Common myeloid progenitor, CD34-positive (primary cell): ENCODE measurements around the gene COQ9.

Experiments used
- CTCF ChIA-PET: fragments of 350-600 bp; sonication (Branson Sonifier 250); formaldehyde crosslinking; loops from one replicate; lab custom pipeline; 2021; ENCODE audit warnings: antibody characterized with exemption; lab: Charles Lee
- POLR2A ChIA-PET: fragments of 350-600 bp; sonication (Branson Sonifier 250); formaldehyde crosslinking; loops from one replicate; lab custom pipeline; 2021; ENCODE audit warnings: antibody characterized with exemption; lab: Charles Lee
- DNase-seq, 3 donors: peaks; one replicate each; pipeline versions ENCODE4 v3.0.0 to v3.0.0-alpha.2; 2013
- H3K27ac ChIP-seq, 2 experiments: 1 replicate in 1 of 2; 2 replicates in 1 of 2; pipeline ENCODE4 v1.7.0; 2013; ENCODE audit warnings: inconsistent platforms in 2 of 2, low read length in 2 of 2, mild to moderate bottlenecking in 2 of 2, low read depth in 1 of 2, moderate library complexity in 1 of 2; ENCODE audit not compliant: severe bottlenecking in 2 of 2, insufficient read depth in 1 of 2, poor library complexity in 1 of 2
- H3K27me3 ChIP-seq, 5 experiments: replicated peaks in 2 of 5; 1 replicate in 3 of 5; 2 replicates in 2 of 5; pipeline versions ENCODE4 v1.6.1 to v1.7.0; 2013; ENCODE audit warnings: low read length in 4 of 5, mild to moderate bottlenecking in 2 of 5, moderate library complexity in 2 of 5, inconsistent platforms in 1 of 5; ENCODE audit not compliant: insufficient read depth in 5 of 5, control insufficient read depth in 4 of 5
- H3K36me3 ChIP-seq, 4 experiments: 1 replicate in 2 of 4; 2 replicates in 2 of 4; pipeline versions ENCODE4 v1.6.1 to v1.7.0; 2013; ENCODE audit warnings: low read length in 3 of 4, control low read depth in 1 of 4, mild to moderate bottlenecking in 1 of 4; ENCODE audit not compliant: control insufficient read depth in 4 of 4, insufficient read depth in 4 of 4
- H3K4me1 ChIP-seq, 4 experiments: 1 replicate in 3 of 4; 2 replicates in 1 of 4; pipeline versions ENCODE4 v1.6.1 to v1.7.1; 2013; ENCODE audit warnings: low read length in 3 of 4, mild to moderate bottlenecking in 3 of 4, control low read depth in 1 of 4, inconsistent platforms in 1 of 4, moderate library complexity in 1 of 4; ENCODE audit not compliant: control insufficient read depth in 4 of 4, insufficient read depth in 4 of 4; ENCODE audit errors: control extremely low read depth in 1 of 4
- H3K4me3 ChIP-seq, 7 experiments: 1 replicate in 4 of 7; 2 replicates in 3 of 7; pipeline versions ENCODE4 v1.5.1 to v1.7.0; 2013; ENCODE audit warnings: mild to moderate bottlenecking in 7 of 7, low read length in 6 of 7, moderate library complexity in 6 of 7, inconsistent platforms in 2 of 7, low read depth in 2 of 7, control low read depth in 1 of 7; ENCODE audit not compliant: insufficient read depth in 4 of 7, control insufficient read depth in 1 of 7; ENCODE audit errors: extremely low read depth in 1 of 7
- H3K9me3 ChIP-seq, 5 experiments: 1 replicate in 4 of 5; 2 replicates in 1 of 5; pipeline versions ENCODE4 v1.6.1 to v1.7.1; 2013; ENCODE audit warnings: low read length in 4 of 5, mild to moderate bottlenecking in 2 of 5, inconsistent platforms in 1 of 5, low read depth in 1 of 5, moderate library complexity in 1 of 5; ENCODE audit not compliant: control insufficient read depth in 4 of 5, insufficient read depth in 2 of 5; ENCODE audit errors: control extremely low read depth in 1 of 5
- WGBS: methylation state at CpG from one replicate; pipeline ENCODE4 v1.1.5; 2013; ENCODE audit not compliant: insufficient coverage; 5-methylcytosine and 5-hydroxymethylcytosine counted together

COQ9 gene

DNA sequence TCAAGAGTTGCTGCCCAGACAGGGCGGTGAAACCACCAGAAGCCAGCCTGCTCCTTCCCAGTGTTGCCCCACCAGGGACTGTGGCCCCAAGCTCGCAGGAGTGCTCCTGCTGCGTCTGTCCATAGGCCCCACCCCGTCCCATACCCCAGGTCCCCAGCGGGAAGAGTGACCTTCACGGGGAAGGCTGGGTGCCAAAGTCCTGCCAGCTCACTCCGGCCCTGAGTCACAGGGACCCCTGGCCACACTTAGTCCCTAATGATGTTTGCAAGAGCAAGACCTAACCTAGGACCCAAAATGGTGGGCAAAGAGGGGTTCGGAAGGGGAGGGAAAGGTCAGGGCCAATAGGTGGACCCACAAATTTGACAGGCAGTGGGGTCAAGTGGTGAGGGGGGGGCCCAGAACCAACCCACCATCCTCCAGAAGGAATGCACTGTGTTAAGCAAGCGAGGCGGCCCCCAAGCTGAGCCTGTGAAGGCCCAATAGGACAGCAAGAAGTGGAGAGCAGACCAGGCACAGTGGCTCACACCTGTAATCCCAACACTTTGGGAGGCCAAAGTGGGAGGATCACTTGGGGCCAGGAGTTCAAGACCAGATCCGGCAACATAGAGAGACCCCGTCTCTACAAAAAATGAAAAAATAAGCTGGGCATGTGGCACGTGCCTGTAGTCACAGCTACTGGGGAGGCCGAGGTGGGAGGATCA lies 35.7 kb downstream of the COQ9 start:
- H3K36me3 ChIP-seq, result no peaks in the 10 kb centered on the region
- 100% methylated on average over 10 of the region's 14 CpGs for WGBS
- DNase-seq, result no peak
- no peaks in the 10 kb centered on the region for H3K27me3 ChIP-seq
- no peak overlapping the region for H3K4me3 ChIP-seq
- no peaks in the 10 kb centered on the region for H3K9me3 ChIP-seq
- CTCF ChIA-PET, result interaction anchor here (0.7 to 1.6 kb wide), 5 partner anchors 9 to 184 kb away, joined by 3 to 10 read pairs (median 3); no protein-coding TSS in a partner anchor
- POLR2A ChIA-PET, result interaction anchor here (0.6 kb wide), 1 partner anchor 421 kb away, joined by 3 read pairs; no protein-coding TSS in a partner anchor
- no peak overlapping the region for H3K27ac ChIP-seq
- H3K4me1 ChIP-seq, result peaks cover 0 to 48% (median 40%) of the 10 kb centered on the region in 4 experiments

DNA sequence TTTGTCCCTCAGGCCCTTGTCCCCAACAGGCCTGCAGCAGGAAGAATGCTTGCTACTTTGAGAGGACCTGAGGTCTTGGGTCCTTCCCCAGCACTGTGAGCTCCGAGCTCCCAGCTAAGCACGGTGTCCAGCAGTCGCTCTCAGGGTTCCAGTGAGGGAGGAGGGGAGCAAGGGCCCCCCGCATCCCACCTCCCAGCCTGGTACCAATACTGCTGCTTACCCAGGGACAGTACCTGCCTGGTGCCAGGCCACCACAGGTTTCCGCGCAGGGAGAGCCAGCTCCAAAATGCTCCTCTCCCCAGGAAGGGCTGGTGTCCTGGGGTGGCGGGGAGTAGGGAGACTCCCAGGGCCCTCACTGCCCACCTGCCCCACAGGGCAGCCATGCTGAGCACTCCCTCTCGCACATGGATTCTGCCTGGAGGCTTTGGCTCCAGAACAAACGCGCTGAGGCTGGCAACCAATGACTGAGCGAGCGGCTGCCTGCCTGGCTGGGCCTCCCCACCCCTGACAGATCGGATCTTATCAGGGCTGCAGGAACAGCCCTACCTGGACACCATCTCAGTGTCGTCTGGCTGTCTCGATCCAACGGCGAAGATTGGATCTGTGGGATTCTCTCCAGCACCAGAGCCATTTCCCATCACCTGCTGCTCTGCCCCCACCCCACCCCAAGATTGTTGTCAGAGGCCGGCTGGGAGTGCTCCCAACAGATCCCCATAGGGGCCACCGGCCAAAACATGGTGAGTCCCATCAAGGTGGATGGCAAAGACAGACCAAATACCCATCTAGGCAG lies 36.6 kb downstream of the COQ9 start:
- Histone ChIP-seq H3K27ac (no peak overlapping the region), H3K27me3 (no peaks in the 10 kb centered on the region), H3K4me3 (no peak overlapping the region), H3K9me3 (no peaks in the 10 kb centered on the region), H3K4me1 (peaks cover 0 to 39% (median 31%) of the 10 kb centered on the region in 4 experiments), H3K36me3 (no peaks in the 10 kb centered on the region)
- POLR2A ChIA-PET, result no interaction called here
- CTCF ChIA-PET, result interaction anchor here (1.0 to 2.0 kb wide), 8 partner anchors 7 to 54 kb away, joined by 3 to 10 read pairs (median 6); no protein-coding TSS in a partner anchor
- 94% methylated on average over 12 of the region's 19 CpGs for WGBS
- no peak for DNase-seq

DNA sequence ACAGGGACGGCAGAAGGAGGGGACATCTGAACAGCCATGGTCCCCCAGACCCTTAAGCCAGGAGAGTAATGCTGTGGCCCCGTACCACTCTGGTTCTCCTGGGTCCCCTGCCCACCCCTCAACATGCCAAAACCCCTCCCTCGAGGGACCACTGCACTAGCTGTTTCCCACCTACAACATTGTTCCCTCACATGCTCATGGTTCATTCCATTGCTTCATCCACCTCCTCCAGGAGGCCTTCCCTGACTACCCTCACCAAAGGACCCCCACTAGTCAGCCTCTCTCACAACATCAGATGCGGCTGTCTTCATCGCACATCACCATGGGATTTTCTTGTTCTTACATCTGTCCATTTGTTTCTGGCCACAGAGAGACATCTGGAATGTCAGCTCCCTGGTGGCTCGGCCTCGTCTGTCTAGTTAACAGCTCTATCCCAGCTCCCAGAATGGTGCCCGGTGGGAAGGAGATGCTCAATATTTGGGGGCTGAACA lies 37.3 kb downstream of the COQ9 start:
- Histone ChIP-seq H3K4me1 (peaks cover 0 to 32% (median 24%) of the 10 kb centered on the region in 4 experiments), H3K36me3 (no peaks in the 10 kb centered on the region), H3K27ac (no peak overlapping the region), H3K9me3 (peaks cover 0 to 4% (median 0%) of the 10 kb centered on the region in 5 experiments), H3K27me3 (no peaks in the 10 kb centered on the region), H3K4me3 (no peak overlapping the region)
- POLR2A ChIA-PET, result no interaction called here
- DNase-seq, result no peak
- CTCF ChIA-PET, result interaction anchor here (0.7 to 2.0 kb wide), 6 partner anchors 8 to 35 kb away, joined by 3 to 9 read pairs (median 5); no protein-coding TSS in a partner anchor
- 94% methylated on average over 8 of the region's 8 CpGs for WGBS

DNA sequence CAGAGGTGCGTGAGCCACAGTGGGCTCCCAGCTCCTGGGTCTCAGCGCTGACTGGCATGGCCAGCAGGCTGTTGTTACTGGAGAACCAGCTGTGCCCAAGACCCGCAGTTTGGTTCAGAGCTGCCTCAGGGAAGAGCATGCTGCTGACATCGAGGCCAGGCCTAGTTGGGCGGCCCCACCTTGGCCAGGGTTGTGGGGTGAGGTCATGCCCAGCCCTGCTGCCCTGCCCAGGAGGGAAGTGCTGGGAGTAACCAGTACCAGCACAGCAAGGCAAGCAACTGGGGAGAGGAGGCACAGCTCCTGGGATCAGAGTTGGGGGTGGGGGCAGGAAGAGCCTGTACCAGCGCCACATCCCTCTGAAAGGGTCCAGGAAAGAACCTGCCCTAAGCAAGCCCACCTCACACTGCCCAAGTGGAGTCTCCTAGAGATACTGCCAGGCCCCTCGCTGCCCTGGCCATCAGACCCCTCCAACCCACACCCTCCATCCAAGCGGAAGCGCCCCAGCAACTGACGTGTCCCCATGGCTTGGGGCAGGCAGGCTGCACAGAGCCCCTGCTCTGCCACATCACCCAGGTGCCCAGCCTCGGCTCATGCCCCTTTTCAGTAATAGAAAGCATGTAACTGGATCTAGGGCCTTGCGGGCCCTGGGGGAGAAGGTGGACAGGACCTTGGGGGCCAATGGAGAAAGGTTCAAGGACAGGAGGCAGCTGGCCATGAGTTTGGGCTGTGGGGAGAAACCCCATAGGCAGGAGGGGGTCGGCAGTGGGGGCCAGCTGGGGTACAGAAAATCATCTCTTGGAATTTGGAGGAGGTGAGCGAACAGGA lies 38.0 kb downstream of the COQ9 start:
- H3K27me3 ChIP-seq, result no peaks in the 10 kb centered on the region
- ChIA-PET POLR2A (interaction anchor here (0.6 to 1.0 kb wide), 2 partner anchors 22 to 52 kb away, joined by 3 read pairs; no protein-coding TSS in a partner anchor), CTCF (interaction anchor here (0.6 to 5.1 kb wide), 13 partner anchors 9 to 68 kb away, joined by 3 to 21 read pairs (median 3); partner anchors contain the start of genes ADGRG5 and POLR2C)
- H3K9me3 ChIP-seq, result peaks cover 0 to 5% (median 0%) of the 10 kb centered on the region in 5 experiments
- WGBS, result 76% methylated on average over 12 of the region's 14 CpGs
- no peak for DNase-seq
- peaks cover 0 to 25% (median 17%) of the 10 kb centered on the region in 4 experiments for H3K4me1 ChIP-seq
- peak overlapping the region; percentile 62 to 88 (median 78) for H3K4me3 ChIP-seq
- no peaks in the 10 kb centered on the region for H3K36me3 ChIP-seq
- H3K27ac ChIP-seq, result no peak overlapping the region

DNA sequence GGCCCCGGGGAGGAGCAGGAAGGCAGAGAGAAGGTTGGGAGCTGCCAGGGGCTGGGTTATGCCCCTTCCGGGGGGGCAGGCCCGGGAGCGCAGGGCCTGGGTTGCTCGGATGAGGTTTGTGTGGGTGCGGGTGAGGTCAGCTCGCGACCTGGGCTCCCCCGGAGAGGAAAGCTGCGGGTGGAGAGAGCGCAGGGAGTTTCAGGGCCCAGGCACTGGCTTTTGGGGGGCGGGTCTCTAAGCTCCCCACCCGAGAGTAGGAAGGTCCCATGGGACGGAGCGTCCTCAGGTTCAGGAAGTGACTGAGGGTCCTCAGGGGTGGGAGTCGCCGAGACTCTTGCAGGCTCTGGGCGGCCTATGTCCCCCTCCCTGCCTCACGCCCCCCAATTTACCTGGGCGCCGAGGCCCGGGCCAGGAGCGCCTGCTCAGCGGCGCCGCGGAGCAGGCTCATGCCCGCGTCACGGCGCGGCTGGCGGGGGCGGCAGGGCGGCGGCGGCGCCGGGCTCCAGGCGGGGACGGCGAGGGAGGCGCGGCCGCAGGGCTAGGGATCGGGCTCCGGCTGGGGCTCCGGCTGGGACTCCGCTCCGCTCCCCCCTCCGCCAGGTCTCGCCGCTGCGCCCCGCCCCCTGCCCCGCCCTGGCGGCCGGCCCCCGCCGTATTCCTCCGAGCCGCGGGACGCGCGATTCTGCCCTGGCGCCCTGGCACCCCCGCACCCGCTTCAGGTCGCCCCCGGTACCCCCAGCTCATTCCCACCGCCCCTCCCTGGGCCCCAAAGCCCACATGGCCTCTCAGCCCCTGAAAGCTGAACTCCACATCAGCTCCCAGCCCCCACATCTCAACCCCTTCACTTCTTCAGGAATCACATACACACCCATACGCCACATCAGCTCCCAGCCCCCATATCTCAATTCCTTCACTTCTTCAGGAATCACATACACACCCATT lies 38.9 kb downstream of the COQ9 start, which contains the start of gene DOK4:
Gene DOK4, minus strand, starts transcription at position 578 of the 942 bp plus-strand sequence. CDS start 6,986 bp downstream, outside the sequence.
- no peak within 1 kb of the TSS for H3K27ac ChIP-seq
- peak; percentile 38 to 79 (median 73) for DNase-seq
- H3K9me3 ChIP-seq, result peaks cover 0 to 5% (median 0%) of the 10 kb centered on the region in 5 experiments
- ChIA-PET CTCF (interaction anchor here (0.6 to 5.1 kb wide), 11 partner anchors 10 to 250 kb away, joined by 3 to 21 read pairs (median 4); partner anchors contain the start of genes ADGRG5 and POLR2C), POLR2A (interaction anchor here (0.6 to 2.0 kb wide), 6 partner anchors 23 to 56 kb away, joined by 3 to 7 read pairs (median 3); partner anchors contain the start of genes ADGRG5 and CCDC102A)
- WGBS, result 1% methylated on average over 38 of the region's 73 CpGs
- no peaks in the 10 kb centered on the region for H3K36me3 ChIP-seq
- H3K4me3 ChIP-seq, result peak within 1 kb of the TSS; percentile 62 to 88 (median 78)
- peaks cover 0 to 20% (median 15%) of the 10 kb centered on the region in 4 experiments for H3K4me1 ChIP-seq
- H3K27me3 ChIP-seq, result no peaks in the 10 kb centered on the region
